Muscle of leg (tissue), 11 donors: ENCODE data around the gene CFAP99. TPM values are rescaled to one million over a fixed set of nuclear protein-coding genes. Genes with fewer than 3 reads are reported as not detected.
A peak's percentile ranks its signal among the peaks of the same experiment; 100 is the strongest.

Experiments used
- DNase-seq: peaks from one replicate; pipeline ENCODE4 v3.0.0; 2013
- H3K27ac ChIP-seq: one replicate; pipeline ENCODE4 v1.5.1; 2013; ENCODE audit warnings: mild to moderate bottlenecking, low read length, control low read depth
- H3K27me3 ChIP-seq: one replicate; pipeline ENCODE4 v1.6.1; 2013; ENCODE audit warnings: low read length; ENCODE audit not compliant: control insufficient read depth, insufficient read depth
- H3K36me3 ChIP-seq: one replicate; pipeline ENCODE4 v1.6.1; 2013; ENCODE audit warnings: low read length; ENCODE audit not compliant: control insufficient read depth, insufficient read depth
- H3K4me1 ChIP-seq: one replicate; pipeline ENCODE4 v1.6.1; 2013; ENCODE audit warnings: low read length; ENCODE audit not compliant: control insufficient read depth, insufficient read depth
- H3K4me3 ChIP-seq: one replicate; pipeline ENCODE4 v1.5.1; 2013; ENCODE audit warnings: low read length, control low read depth
- H3K9me3 ChIP-seq: replicated peaks from 2 replicates; pipeline ENCODE4 v1.6.1; 2013; ENCODE audit warnings: low read depth, low read length; ENCODE audit not compliant: control insufficient read depth
- WGBS: methylation state at CpG from one replicate; pipeline ENCODE4 v1.1.5; 2013; ENCODE audit warnings: missing lambda C conversion rate; ENCODE audit not compliant: insufficient coverage; 5-methylcytosine and 5-hydroxymethylcytosine counted together
- polyA plus RNA-seq, 8 donors: library from polyadenylated mRNA; unstranded; fragments of 120-200 nt; gene quantifications; one replicate each; pipeline versions ENCODE4 v1.2.1 to v1.2.3, GENCODE V29; 2013; ENCODE audit warnings: inconsistent platforms in 1 of 8, low replicate concordance in 1 of 8; ENCODE audit not compliant: insufficient read length in 8 of 8, insufficient read depth in 1 of 8
- total RNA-seq: library from RNA; stranded (reverse); fragments of 120-200 nt; gene quantifications from one replicate; pipeline ENCODE4 v1.2.4, GENCODE V29; 2013

CFAP99 gene
- total and polyA plus RNA-seq, 9 donors = 0.07 to 0.41 (median 0.13) TPM; not detected in 4

- H3K36me3 ChIP-seq = peaks cover 7% of the 10 kb centered on the region
- H3K27ac ChIP-seq = no peak overlapping the region
- WGBS = 67% methylated on average over 3 of the region's 4 CpGs
- no peaks in the 10 kb centered on the region for H3K27me3 ChIP-seq
- no peak for DNase-seq
- no peaks in the 10 kb centered on the region for H3K9me3 ChIP-seq
- H3K4me3 ChIP-seq = no peak overlapping the region
- H3K4me1 ChIP-seq = peaks cover 47% of the 10 kb centered on the region
Measured at GRCh38 chr4:2485956-2486355, 67.2 kb downstream of the CFAP99 start.

GRCh38 chr4:2486981-2487380 is 68.2 kb downstream of the CFAP99 start:
- WGBS = 91% methylated on average over 1 of the region's 6 CpGs
- Histone ChIP-seq H3K27ac (no peak overlapping the region), H3K27me3 (no peaks in the 10 kb centered on the region), H3K4me3 (no peak overlapping the region), H3K9me3 (no peaks in the 10 kb centered on the region), H3K36me3 (peaks cover 13% of the 10 kb centered on the region), H3K4me1 (peaks cover 39% of the 10 kb centered on the region)
- DNase-seq = no peak

- Histone ChIP-seq H3K36me3 (peaks cover 20% of the 10 kb centered on the region), H3K27ac (no peak overlapping the region), H3K4me3 (no peak overlapping the region), H3K27me3 (no peaks in the 10 kb centered on the region), H3K4me1 (peaks cover 33% of the 10 kb centered on the region), H3K9me3 (no peaks in the 10 kb centered on the region)
- WGBS = 75% methylated on average over 4 of the region's 6 CpGs
- DNase-seq = no peak
Measured at GRCh38 chr4:2487632-2488031, 68.9 kb downstream of the CFAP99 start.

- Histone ChIP-seq H3K4me1 (peaks cover 24% of the 10 kb centered on the region), H3K27ac (no peak overlapping the region), H3K27me3 (no peaks in the 10 kb centered on the region), H3K36me3 (peaks cover 30% of the 10 kb centered on the region), H3K9me3 (no peaks in the 10 kb centered on the region), H3K4me3 (no peak overlapping the region)
- DNase-seq = no peak
- 95% methylated on average over 15 of the region's 20 CpGs for WGBS
Measured at GRCh38 chr4:2489081-2489805, 70.5 kb downstream of the CFAP99 start.

- peaks cover 31% of the 10 kb centered on the region for H3K36me3 ChIP-seq
- H3K4me3 ChIP-seq = no peak overlapping the region
- H3K27ac ChIP-seq = no peak overlapping the region
- 91% methylated on average over 4 of the region's 9 CpGs for WGBS
- H3K9me3 ChIP-seq = no peaks in the 10 kb centered on the region
- no peak for DNase-seq
- H3K4me1 ChIP-seq = peaks cover 19% of the 10 kb centered on the region
- no peaks in the 10 kb centered on the region for H3K27me3 ChIP-seq
Measured at GRCh38 chr4:2489841-2490552, 71.2 kb downstream of the CFAP99 start.

- H3K4me1 ChIP-seq = no peaks in the 10 kb centered on the region
- no peak for DNase-seq
- WGBS = 83% methylated on average over 1 of the region's 1 CpG
- H3K36me3 ChIP-seq = peaks cover 55% of the 10 kb centered on the region
- H3K9me3 ChIP-seq = no peaks in the 10 kb centered on the region
- no peak overlapping the region for H3K27ac ChIP-seq
- no peak overlapping the region for H3K4me3 ChIP-seq
- H3K27me3 ChIP-seq = no peaks in the 10 kb centered on the region
Measured at GRCh38 chr4:2492970-2493369, 74.2 kb downstream of the CFAP99 start.

GRCh38 chr4:2494992-2495391 is 76.2 kb downstream of the CFAP99 start:
- Histone ChIP-seq H3K4me1 (no peaks in the 10 kb centered on the region), H3K27ac (no peak overlapping the region), H3K9me3 (no peaks in the 10 kb centered on the region), H3K36me3 (peaks cover 62% of the 10 kb centered on the region), H3K27me3 (no peaks in the 10 kb centered on the region), H3K4me3 (no peak overlapping the region)
- DNase-seq = no peak
- no CpG with 5 or more reads among the region's 3 CpGs for WGBS

- WGBS = no CpG with 5 or more reads among the region's 4 CpGs
- Histone ChIP-seq H3K36me3 (peaks cover 69% of the 10 kb centered on the region), H3K4me3 (no peak overlapping the region), H3K9me3 (no peaks in the 10 kb centered on the region), H3K4me1 (no peaks in the 10 kb centered on the region), H3K27me3 (no peaks in the 10 kb centered on the region), H3K27ac (no peak overlapping the region)
- no peak for DNase-seq
Measured at GRCh38 chr4:2497324-2497723, 78.6 kb downstream of the CFAP99 start.

GRCh38 chr4:2497931-2498330 is 79.2 kb downstream of the CFAP99 start:
- peak; percentile 79 for DNase-seq
- H3K27me3 ChIP-seq = no peaks in the 10 kb centered on the region
- no peak overlapping the region for H3K4me3 ChIP-seq
- 96% methylated on average over 7 of the region's 9 CpGs for WGBS
- H3K27ac ChIP-seq = no peak overlapping the region
- H3K9me3 ChIP-seq = no peaks in the 10 kb centered on the region
- H3K4me1 ChIP-seq = no peaks in the 10 kb centered on the region
- peaks cover 67% of the 10 kb centered on the region for H3K36me3 ChIP-seq

- no peak for DNase-seq
- no peaks in the 10 kb centered on the region for H3K4me1 ChIP-seq
- no peak overlapping the region for H3K27ac ChIP-seq
- no peaks in the 10 kb centered on the region for H3K9me3 ChIP-seq
- H3K27me3 ChIP-seq = no peaks in the 10 kb centered on the region
- H3K4me3 ChIP-seq = no peak overlapping the region
- 100% methylated on average over 1 of the region's 2 CpGs for WGBS
- H3K36me3 ChIP-seq = peaks cover 62% of the 10 kb centered on the region
Measured at GRCh38 chr4:2500547-2500946, 81.8 kb downstream of the CFAP99 start.
